ENCODE measurements around the gene MRPL27.

DNA sequence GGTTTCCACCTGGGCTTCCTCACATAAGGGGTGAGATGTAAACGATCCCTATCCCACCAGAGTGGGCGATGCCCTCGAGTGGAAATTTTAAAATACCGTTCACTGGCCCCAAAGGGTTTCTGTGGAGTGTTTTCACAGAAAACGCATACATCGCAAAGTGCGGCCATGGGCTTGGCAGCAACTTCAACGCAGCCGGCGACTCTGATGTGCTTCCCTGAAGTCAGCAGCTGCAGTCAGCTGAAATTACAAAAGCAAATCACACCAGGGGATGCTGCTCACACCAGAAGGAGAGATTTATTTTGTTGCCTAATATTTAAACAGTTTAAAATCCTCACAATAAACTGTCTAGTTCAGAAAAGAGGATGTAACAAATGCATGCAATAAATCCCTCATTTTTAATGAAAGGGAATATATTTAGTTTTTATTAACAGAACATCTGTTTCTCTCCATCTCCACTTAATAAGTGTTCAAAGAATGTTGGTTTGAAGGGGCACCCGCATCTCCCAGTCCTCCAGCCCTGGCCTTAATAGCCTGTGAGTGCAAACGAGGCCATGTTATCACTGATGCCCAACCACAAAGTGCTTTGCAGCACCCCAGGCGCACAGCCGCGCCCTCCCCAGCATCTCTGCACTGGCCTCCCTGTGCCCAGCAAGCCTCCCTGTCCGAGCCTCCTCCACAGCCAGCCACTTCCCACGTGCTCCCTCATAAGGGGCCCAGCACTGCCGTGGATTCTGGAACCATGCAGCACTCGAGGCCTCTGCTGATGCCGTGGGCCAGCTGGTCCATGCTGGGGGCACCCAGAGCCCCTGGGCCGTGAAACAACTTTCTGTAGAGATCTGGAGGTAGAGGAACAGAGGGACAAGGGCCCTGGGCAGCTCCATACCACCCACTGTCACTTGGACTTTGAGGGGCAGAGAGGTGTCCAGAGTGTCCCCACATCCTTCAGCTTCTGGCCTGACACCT, 44.3 kb downstream of the MRPL27 start:
- TF ChIP-seq, protein P1, sequence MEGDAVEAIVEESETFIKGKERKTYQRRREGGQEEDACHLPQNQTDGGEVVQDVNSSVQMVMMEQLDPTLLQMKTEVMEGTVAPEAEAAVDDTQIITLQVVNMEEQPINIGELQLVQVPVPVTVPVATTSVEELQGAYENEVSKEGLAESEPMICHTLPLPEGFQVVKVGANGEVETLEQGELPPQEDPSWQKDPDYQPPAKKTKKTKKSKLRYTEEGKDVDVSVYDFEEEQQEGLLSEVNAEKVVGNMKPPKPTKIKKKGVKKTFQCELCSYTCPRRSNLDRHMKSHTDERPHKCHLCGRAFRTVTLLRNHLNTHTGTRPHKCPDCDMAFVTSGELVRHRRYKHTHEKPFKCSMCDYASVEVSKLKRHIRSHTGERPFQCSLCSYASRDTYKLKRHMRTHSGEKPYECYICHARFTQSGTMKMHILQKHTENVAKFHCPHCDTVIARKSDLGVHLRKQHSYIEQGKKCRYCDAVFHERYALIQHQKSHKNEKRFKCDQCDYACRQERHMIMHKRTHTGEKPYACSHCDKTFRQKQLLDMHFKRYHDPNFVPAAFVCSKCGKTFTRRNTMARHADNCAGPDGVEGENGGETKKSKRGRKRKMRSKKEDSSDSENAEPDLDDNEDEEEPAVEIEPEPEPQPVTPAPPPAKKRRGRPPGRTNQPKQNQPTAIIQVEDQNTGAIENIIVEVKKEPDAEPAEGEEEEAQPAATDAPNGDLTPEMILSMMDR (tag by site-specific recombination; IDR thresholded peaks at IDR 0.05), result no peak
- TF ChIP-seq ZNF707 (tag by site-specific recombination; IDR thresholded peaks at IDR 0.05), result no peak
- TF ChIP-seq, protein P2, sequence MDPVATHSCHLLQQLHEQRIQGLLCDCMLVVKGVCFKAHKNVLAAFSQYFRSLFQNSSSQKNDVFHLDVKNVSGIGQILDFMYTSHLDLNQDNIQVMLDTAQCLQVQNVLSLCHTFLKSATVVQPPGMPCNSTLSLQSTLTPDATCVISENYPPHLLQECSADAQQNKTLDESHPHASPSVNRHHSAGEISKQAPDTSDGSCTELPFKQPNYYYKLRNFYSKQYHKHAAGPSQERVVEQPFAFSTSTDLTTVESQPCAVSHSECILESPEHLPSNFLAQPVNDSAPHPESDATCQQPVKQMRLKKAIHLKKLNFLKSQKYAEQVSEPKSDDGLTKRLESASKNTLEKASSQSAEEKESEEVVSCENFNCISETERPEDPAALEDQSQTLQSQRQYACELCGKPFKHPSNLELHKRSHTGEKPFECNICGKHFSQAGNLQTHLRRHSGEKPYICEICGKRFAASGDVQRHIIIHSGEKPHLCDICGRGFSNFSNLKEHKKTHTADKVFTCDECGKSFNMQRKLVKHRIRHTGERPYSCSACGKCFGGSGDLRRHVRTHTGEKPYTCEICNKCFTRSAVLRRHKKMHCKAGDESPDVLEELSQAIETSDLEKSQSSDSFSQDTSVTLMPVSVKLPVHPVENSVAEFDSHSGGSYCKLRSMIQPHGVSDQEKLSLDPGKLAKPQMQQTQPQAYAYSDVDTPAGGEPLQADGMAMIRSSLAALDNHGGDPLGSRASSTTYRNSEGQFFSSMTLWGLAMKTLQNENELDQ (tag by site-specific recombination; IDR thresholded peaks at IDR 0.05; ENCODE audit: low read depth), result no peak
